ENCODE measurements around the gene MPP1.

Gene MPP1

GRCh38 chrX:154775419-154776349 is 29.6 kb downstream of the MPP1 start:
- H3K9me3 Mint-ChIP-seq, result no peaks in the 10 kb centered on the region
- H3K4me1 Mint-ChIP-seq (ENCODE audit: low read depth), result peaks cover 10% of the 10 kb centered on the region
- H3K27ac Mint-ChIP-seq, result no peak overlapping the region
- no peaks in the 10 kb centered on the region for H3K27me3 Mint-ChIP-seq (ENCODE audit: low read depth)
- peak; percentile 38 for DNase-seq (ENCODE audit: low spot score)
- peaks cover 60% of the 10 kb centered on the region for H3K36me3 Mint-ChIP-seq (ENCODE audit: low read depth)
- H3K4me3 Mint-ChIP-seq, result no peak overlapping the region

GRCh38 chrX:154774622-154775021 is 30.7 kb downstream of the MPP1 start:
- H3K4me1 Mint-ChIP-seq (ENCODE audit: low read depth), result peaks cover 10% of the 10 kb centered on the region
- no peak overlapping the region for H3K4me3 Mint-ChIP-seq
- no peaks in the 10 kb centered on the region for H3K9me3 Mint-ChIP-seq
- no peaks in the 10 kb centered on the region for H3K27me3 Mint-ChIP-seq (ENCODE audit: low read depth)
- H3K36me3 Mint-ChIP-seq (ENCODE audit: low read depth), result peaks cover 63% of the 10 kb centered on the region
- no peak for DNase-seq (ENCODE audit: low spot score)
- H3K27ac Mint-ChIP-seq, result no peak overlapping the region

GRCh38 chrX:154762537-154763296 is 42.6 kb downstream of the MPP1 start, which contains the start of gene DKC1:
Gene DKC1, plus strand, starts transcription at chrX:154762864. Its CDS starts 102 bp downstream, at chrX:154762966.
- Mint-ChIP-seq H3K4me3 (peak within 1 kb of the TSS; percentile 88), H3K4me1 (ENCODE audit: low read depth) (peaks cover 20% of the 10 kb centered on the region), H3K9me3 (no peaks in the 10 kb centered on the region), H3K36me3 (ENCODE audit: low read depth) (peaks cover 22% of the 10 kb centered on the region), H3K27ac (peak within 1 kb of the TSS; percentile 90), H3K27me3 (ENCODE audit: low read depth) (no peaks in the 10 kb centered on the region)
- peak; percentile 96 for DNase-seq (ENCODE audit: low spot score)

GRCh38 chrX:154761977-154762536 is 43.2 kb downstream of the MPP1 start:
- Mint-ChIP-seq H3K27ac (peak overlapping the region; percentile 90), H3K27me3 (ENCODE audit: low read depth) (no peaks in the 10 kb centered on the region), H3K36me3 (ENCODE audit: low read depth) (peaks cover 19% of the 10 kb centered on the region), H3K4me3 (peak overlapping the region; percentile 88), H3K9me3 (no peaks in the 10 kb centered on the region), H3K4me1 (ENCODE audit: low read depth) (peaks cover 20% of the 10 kb centered on the region)
- no peak for DNase-seq (ENCODE audit: low spot score)

GRCh38 chrX:154758696-154759095 is 46.6 kb downstream of the MPP1 start:
- no peak for DNase-seq (ENCODE audit: low spot score)
- H3K4me3 Mint-ChIP-seq, result no peak overlapping the region
- H3K9me3 Mint-ChIP-seq, result no peaks in the 10 kb centered on the region
- no peak overlapping the region for H3K27ac Mint-ChIP-seq
- H3K36me3 Mint-ChIP-seq (ENCODE audit: low read depth), result no peaks in the 10 kb centered on the region
- no peaks in the 10 kb centered on the region for H3K27me3 Mint-ChIP-seq (ENCODE audit: low read depth)
- peaks cover 12% of the 10 kb centered on the region for H3K4me1 Mint-ChIP-seq (ENCODE audit: low read depth)

GRCh38 chrX:154751669-154752271 is 53.5 kb downstream of the MPP1 start:
- H3K27me3 Mint-ChIP-seq (ENCODE audit: low read depth), result no peaks in the 10 kb centered on the region
- DNase-seq (ENCODE audit: low spot score), result no peak
- H3K4me3 Mint-ChIP-seq, result peak overlapping the region; percentile 76
- H3K4me1 Mint-ChIP-seq (ENCODE audit: low read depth), result peaks cover 23% of the 10 kb centered on the region
- no peaks in the 10 kb centered on the region for H3K9me3 Mint-ChIP-seq
- H3K36me3 Mint-ChIP-seq (ENCODE audit: low read depth), result no peaks in the 10 kb centered on the region
- peak overlapping the region; percentile 78 for H3K27ac Mint-ChIP-seq

- Mint-ChIP-seq H3K36me3 (ENCODE audit: low read depth) (peaks cover 1% of the 10 kb centered on the region), H3K27ac (peak overlapping the region; percentile 78), H3K27me3 (ENCODE audit: low read depth) (no peaks in the 10 kb centered on the region), H3K4me3 (peak overlapping the region; percentile 76), H3K4me1 (ENCODE audit: low read depth) (peaks cover 23% of the 10 kb centered on the region), H3K9me3 (no peaks in the 10 kb centered on the region)
- DNase-seq (ENCODE audit: low spot score), result no peak
These were observed 54.0 kb downstream of the MPP1 start for GRCh38 chrX:154751203-154751668.

GRCh38 chrX:154750301-154751202 is 54.7 kb downstream of the MPP1 start, which contains the start of gene GAB3:
Gene GAB3, minus strand, starts transcription at chrX:154751077. Its CDS starts 52 bp downstream, at chrX:154751025.
- peak within 1 kb of the TSS; percentile 79 for H3K4me3 Mint-ChIP-seq
- peak; percentile 44 for DNase-seq (ENCODE audit: low spot score)
- H3K27me3 Mint-ChIP-seq (ENCODE audit: low read depth), result no peaks in the 10 kb centered on the region
- H3K4me1 Mint-ChIP-seq (ENCODE audit: low read depth), result peaks cover 26% of the 10 kb centered on the region
- peaks cover 4% of the 10 kb centered on the region for H3K36me3 Mint-ChIP-seq (ENCODE audit: low read depth)
- H3K27ac Mint-ChIP-seq, result peak within 1 kb of the TSS; percentile 78
- H3K9me3 Mint-ChIP-seq, result no peaks in the 10 kb centered on the region

GRCh38 chrX:154749856-154750255 is 55.4 kb downstream of the MPP1 start:
- Mint-ChIP-seq H3K4me3 (peak overlapping the region; percentile 79), H3K36me3 (ENCODE audit: low read depth) (peaks cover 9% of the 10 kb centered on the region), H3K9me3 (no peaks in the 10 kb centered on the region), H3K4me1 (ENCODE audit: low read depth) (peaks cover 26% of the 10 kb centered on the region), H3K27me3 (ENCODE audit: low read depth) (no peaks in the 10 kb centered on the region), H3K27ac (peak overlapping the region; percentile 31)
- DNase-seq (ENCODE audit: low spot score), result no peak

- no peaks in the 10 kb centered on the region for H3K9me3 Mint-ChIP-seq
- H3K4me1 Mint-ChIP-seq (ENCODE audit: low read depth), result peaks cover 30% of the 10 kb centered on the region
- no peak overlapping the region for H3K27ac Mint-ChIP-seq
- peak; percentile 33 for DNase-seq (ENCODE audit: low spot score)
- H3K36me3 Mint-ChIP-seq (ENCODE audit: low read depth), result peaks cover 14% of the 10 kb centered on the region
- no peaks in the 10 kb centered on the region for H3K27me3 Mint-ChIP-seq (ENCODE audit: low read depth)
- peak overlapping the region; percentile 71 for H3K4me3 Mint-ChIP-seq
These were observed 56.5 kb downstream of the MPP1 start for GRCh38 chrX:154748712-154749339.

GRCh38 chrX:154742613-154743012 is 62.7 kb downstream of the MPP1 start:
- Mint-ChIP-seq H3K27ac (no peak overlapping the region), H3K36me3 (ENCODE audit: low read depth) (peaks cover 24% of the 10 kb centered on the region), H3K9me3 (no peaks in the 10 kb centered on the region), H3K4me1 (ENCODE audit: low read depth) (peaks cover 40% of the 10 kb centered on the region), H3K27me3 (ENCODE audit: low read depth) (no peaks in the 10 kb centered on the region), H3K4me3 (no peak overlapping the region)
- no peak for DNase-seq (ENCODE audit: low spot score)

GRCh38 chrX:154739952-154740465 is 65.3 kb downstream of the MPP1 start:
- DNase-seq (ENCODE audit: low spot score), result no peak
- Mint-ChIP-seq H3K27me3 (ENCODE audit: low read depth) (no peaks in the 10 kb centered on the region), H3K4me1 (ENCODE audit: low read depth) (peaks cover 54% of the 10 kb centered on the region), H3K36me3 (ENCODE audit: low read depth) (peaks cover 28% of the 10 kb centered on the region), H3K4me3 (peak overlapping the region; percentile 46), H3K9me3 (no peaks in the 10 kb centered on the region), H3K27ac (no peak overlapping the region)

Measured in T-helper 2 cell treated with Interferon-gamma antibody and Interleukin-4, amounts not matched to agents 5 μg/mL and 100 μg/mL, for 36 hours (primary cell).